HG02943 (cell line): ENCODE results near the gene KRTAP5-10.
"Not testable (repeated sequence)": the region's sequence is repeated elsewhere in the genome, so short reads cannot be mapped to it uniquely, and the experiment has no call there.

Experiments
- ATAC-seq: cut with Tn5 transposase; IDR thresholded peaks from one replicate; pipeline ENCODE4 v1.9.1; 2021; ENCODE audit warnings: mild to moderate bottlenecking, low read depth, moderate library complexity; ENCODE audit not compliant: unreplicated experiment

The KRTAP5-10 gene

GRCh38 chr11:71568704-71569349, 3.5 kb downstream of the KRTAP5-10 start:
- no peak for ATAC-seq

GRCh38 chr11:71571101-71571850, 5.9 kb downstream of the KRTAP5-10 start:
- ATAC-seq: not testable (repeated sequence)

- no peak for ATAC-seq
Observed at GRCh38 chr11:71572811-71573210, 7.4 kb downstream of the KRTAP5-10 start.

GRCh38 chr11:71574418-71574817, 9.1 kb downstream of the KRTAP5-10 start:
- ATAC-seq: no peak

GRCh38 chr11:71575723-71576424, 10.5 kb downstream of the KRTAP5-10 start:
- ATAC-seq: no peak

- not testable (repeated sequence) for ATAC-seq
Observed at GRCh38 chr11:71576688-71577465, 11.5 kb downstream of the KRTAP5-10 start.

GRCh38 chr11:71577469-71578004, 12.2 kb downstream of the KRTAP5-10 start:
- ATAC-seq: no peak

GRCh38 chr11:71579513-71579912, 14.2 kb downstream of the KRTAP5-10 start:
- not testable (repeated sequence) for ATAC-seq

- ATAC-seq: no peak
Observed at GRCh38 chr11:71580057-71581003, 15.0 kb downstream of the KRTAP5-10 start.

- ATAC-seq: no peak
Observed at GRCh38 chr11:71581826-71582225, 16.5 kb downstream of the KRTAP5-10 start.

GRCh38 chr11:71582309-71582895, 17.0 kb downstream of the KRTAP5-10 start, which contains the start of gene KRTAP5-11:
Gene KRTAP5-11, minus strand, starts transcription at chr11:71582875. Its CDS starts 38 bp downstream, at chr11:71582837.
- no peak for ATAC-seq

GRCh38 chr11:71582969-71583368, 17.6 kb downstream of the KRTAP5-10 start:
- not testable (repeated sequence) for ATAC-seq

- not testable (repeated sequence) for ATAC-seq
Observed at GRCh38 chr11:71585673-71586072, 20.3 kb downstream of the KRTAP5-10 start.

GRCh38 chr11:71588314-71588713, 23.0 kb downstream of the KRTAP5-10 start:
- not testable (repeated sequence) for ATAC-seq

- not testable (repeated sequence) for ATAC-seq
Observed at GRCh38 chr11:71588822-71589545, 23.6 kb downstream of the KRTAP5-10 start.

- ATAC-seq: not testable (repeated sequence)
Observed at GRCh38 chr11:71589546-71589920, 24.2 kb downstream of the KRTAP5-10 start.

- not testable (repeated sequence) for ATAC-seq
Observed at GRCh38 chr11:71603221-71603620, 37.9 kb downstream of the KRTAP5-10 start.
